Measurements from ENCODE around the gene ELF1.

DNA sequence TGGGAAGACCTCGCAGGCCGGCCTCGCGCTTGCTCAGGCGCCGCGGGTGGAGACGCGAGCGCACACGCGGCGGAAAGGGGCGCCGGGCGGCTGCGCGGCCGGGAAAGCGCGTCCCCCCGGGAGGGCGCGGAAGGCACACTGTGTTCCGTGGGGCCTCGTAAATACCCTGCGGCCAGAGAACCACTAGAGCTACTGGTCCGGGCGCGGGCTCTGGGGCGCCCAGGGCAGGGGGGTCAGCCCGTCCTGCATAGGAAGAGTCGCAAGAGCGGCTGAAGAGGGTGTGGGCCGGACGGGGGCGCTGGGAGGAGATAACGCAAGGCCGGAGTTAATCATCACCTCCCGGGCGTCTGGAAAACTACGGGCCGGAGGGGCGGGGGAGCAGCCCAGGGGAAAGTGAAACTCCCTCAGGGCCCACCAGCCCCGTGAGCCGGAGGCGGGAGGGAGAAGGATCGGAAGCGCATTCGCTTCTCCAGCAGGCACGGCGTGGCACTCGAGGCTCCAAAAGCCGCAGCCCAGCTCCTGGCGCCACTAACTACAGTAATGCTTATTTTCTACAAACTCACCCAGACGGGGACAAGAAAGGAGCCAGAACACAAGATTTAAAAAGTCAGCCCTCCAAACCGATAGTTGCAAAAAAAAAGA is 41.1 kb upstream of the ELF1 start:
- no peak for TF ChIP-seq CHD2 (IDR thresholded peaks at IDR 0.05; ENCODE audit: low read length, partially characterized antibody)
- TF ChIP-seq CTCF (IDR thresholded peaks at IDR 0.05) = peak; percentile 49
- TF ChIP-seq ELF1 (IDR thresholded peaks at IDR 0.05) = peak; percentile 47; the same call in 1 of the 2 replicates
- peak; percentile 49 for TF ChIP-seq POLR2AphosphoS5 (IDR thresholded peaks at IDR 0.05; ENCODE audit: low read depth, low read length)
- no peak for TF ChIP-seq RFX5 (IDR thresholded peaks at IDR 0.05; ENCODE audit: low read length)
- TF ChIP-seq SMC3 (IDR thresholded peaks at IDR 0.05; ENCODE audit: low read depth, low read length) = no peak
- TF ChIP-seq, protein P1, sequence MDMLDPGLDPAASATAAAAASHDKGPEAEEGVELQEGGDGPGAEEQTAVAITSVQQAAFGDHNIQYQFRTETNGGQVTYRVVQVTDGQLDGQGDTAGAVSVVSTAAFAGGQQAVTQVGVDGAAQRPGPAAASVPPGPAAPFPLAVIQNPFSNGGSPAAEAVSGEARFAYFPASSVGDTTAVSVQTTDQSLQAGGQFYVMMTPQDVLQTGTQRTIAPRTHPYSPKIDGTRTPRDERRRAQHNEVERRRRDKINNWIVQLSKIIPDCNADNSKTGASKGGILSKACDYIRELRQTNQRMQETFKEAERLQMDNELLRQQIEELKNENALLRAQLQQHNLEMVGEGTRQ (IDR thresholded peaks at IDR 0.05; ENCODE audit: borderline replicate concordance, low read depth, low read length) = no peak
- no peak; a peak in 1 of 4 replicates for TF ChIP-seq EP300 (IDR thresholded peaks at IDR 0.05; ENCODE audit: borderline replicate concordance in 1 of 2, low read depth in 1 of 2, low read length in 1 of 2)
- TF ChIP-seq FOSL2 (IDR thresholded peaks at IDR 0.05; ENCODE audit: borderline replicate concordance, low read depth) = no peak
- TF ChIP-seq, protein P2, sequence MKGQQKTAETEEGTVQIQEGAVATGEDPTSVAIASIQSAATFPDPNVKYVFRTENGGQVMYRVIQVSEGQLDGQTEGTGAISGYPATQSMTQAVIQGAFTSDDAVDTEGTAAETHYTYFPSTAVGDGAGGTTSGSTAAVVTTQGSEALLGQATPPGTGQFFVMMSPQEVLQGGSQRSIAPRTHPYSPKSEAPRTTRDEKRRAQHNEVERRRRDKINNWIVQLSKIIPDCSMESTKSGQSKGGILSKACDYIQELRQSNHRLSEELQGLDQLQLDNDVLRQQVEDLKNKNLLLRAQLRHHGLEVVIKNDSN (IDR thresholded peaks at IDR 0.05; ENCODE audit: borderline replicate concordance, low read depth) = 0 out of 2 replicates have a peak, but pooled peaks have one; percentile 15

Measured in SK-N-SH (cell line).